GM19463 (cell line): ENCODE results near the gene COL24A1.

Source experiments
- ATAC-seq: cut with Tn5 transposase; IDR thresholded peaks from one replicate; pipeline ENCODE4 v1.9.1; 2021; ENCODE audit warnings: mild to moderate bottlenecking, moderate library complexity; ENCODE audit not compliant: unreplicated experiment

The COL24A1 gene

GRCh38 chr1:86156566-86157455 is at the start of gene COL24A1:
Gene COL24A1 (minus strand): TSS chr1:86156772. CDS start chr1:86156396, 376 bp downstream.
- no peak for ATAC-seq

- no peak for ATAC-seq
Measured at GRCh38 chr1:86205741-86206140, 49.2 kb upstream of the COL24A1 start.

GRCh38 chr1:86202552-86203340 is 46.2 kb upstream of the COL24A1 start:
- ATAC-seq: no peak

GRCh38 chr1:86201311-86201710 is 44.7 kb upstream of the COL24A1 start:
- ATAC-seq: no peak

GRCh38 chr1:86200901-86201300 is 44.3 kb upstream of the COL24A1 start:
- no peak for ATAC-seq

- ATAC-seq: no peak
Measured at GRCh38 chr1:86197206-86197855, 40.8 kb upstream of the COL24A1 start.

- ATAC-seq: no peak
Measured at GRCh38 chr1:86195281-86195680, 38.7 kb upstream of the COL24A1 start.

GRCh38 chr1:86194491-86195034 is 38.0 kb upstream of the COL24A1 start:
- no peak for ATAC-seq

GRCh38 chr1:86192417-86192816 is 35.8 kb upstream of the COL24A1 start:
- no peak for ATAC-seq

GRCh38 chr1:86191958-86192357 is 35.4 kb upstream of the COL24A1 start:
- ATAC-seq: no peak

GRCh38 chr1:86190873-86191272 is 34.3 kb upstream of the COL24A1 start:
- ATAC-seq: no peak

- no peak for ATAC-seq
Measured at GRCh38 chr1:86184426-86184825, 27.9 kb upstream of the COL24A1 start.

GRCh38 chr1:86183810-86184209 is 27.2 kb upstream of the COL24A1 start:
- ATAC-seq: no peak

GRCh38 chr1:86176226-86176625 is 19.7 kb upstream of the COL24A1 start:
- ATAC-seq: no peak

- no peak for ATAC-seq
Measured at GRCh38 chr1:86175756-86176155, 19.2 kb upstream of the COL24A1 start.

- ATAC-seq: no peak
Measured at GRCh38 chr1:86169625-86170024, 13.1 kb upstream of the COL24A1 start.

- ATAC-seq: no peak
Measured at GRCh38 chr1:86159800-86160199, 3.2 kb upstream of the COL24A1 start.

GRCh38 chr1:86155807-86156565 is 586 bp downstream of the COL24A1 start:
- no peak for ATAC-seq

GRCh38 chr1:86155051-86155806 is 1.3 kb downstream of the COL24A1 start:
- no peak for ATAC-seq
